ENCODE measurements around the gene MCL1.
A peak's percentile ranks its signal among the peaks of the same experiment; 100 is the strongest.

MCL1 gene

GRCh38 chr1:150558761-150559655 is 20.4 kb downstream of the MCL1 start:
- H3K4me1 ChIP-seq (ENCODE audit: control insufficient read depth, insufficient read depth, low read length), result peaks cover 18% of the 10 kb centered on the region
- H3K36me3 ChIP-seq (ENCODE audit: control insufficient read depth in 2 of 2, insufficient read depth in 1 of 2, low read length in 2 of 2), result peaks cover 0 to 6% of the 10 kb centered on the region in 2 experiments; a peak in 1 of 3 replicates
- H3K9me3 ChIP-seq (ENCODE audit: control insufficient read depth, insufficient read depth, low read depth, low read length), result no peaks in the 10 kb centered on the region
- 0 out of 2 replicates have a peak, but pooled peaks have one; percentile 20 for TF ChIP-seq REST (tag by site-specific recombination; IDR thresholded peaks at IDR 0.05)
- peak; percentile 62 for TF ChIP-seq ZIC2 (tag by site-specific recombination; IDR thresholded peaks at IDR 0.05)
- no peak for TF ChIP-seq ZNF629 (tag by site-specific recombination; IDR thresholded peaks at IDR 0.05)
- no peak for TF ChIP-seq ZNF747 (tag by site-specific recombination; IDR thresholded peaks at IDR 0.05)
- no peak for TF ChIP-seq ZNF510 (tag by site-specific recombination; IDR thresholded peaks at IDR 0.05; ENCODE audit: insufficient replicate concordance)
- peak; percentile 75 for TF ChIP-seq ZNF121 (tag by site-specific recombination; IDR thresholded peaks at IDR 0.05)
- no peak for TF ChIP-seq KLF8 (tag by site-specific recombination; IDR thresholded peaks at IDR 0.05)
- TF ChIP-seq ZNF202 (tag by site-specific recombination; IDR thresholded peaks at IDR 0.05; ENCODE audit: borderline replicate concordance), result no peak
- no peak for TF ChIP-seq SP3 (tag by site-specific recombination; IDR thresholded peaks at IDR 0.05)
- no peak overlapping the region for H3K4me3 ChIP-seq (ENCODE audit: low read depth, low read length)
- ChIA-PET POLR2A (interaction anchor here (0.6 to 8.8 kb wide), 5 partner anchors 15 to 71 kb away, joined by 3 to 272 read pairs (median 4); partner anchors contain the start of genes ENSA and MCL1), CTCF (interaction anchor here (0.6 to 5.1 kb wide), 23 partner anchors 11 to 261 kb away, joined by 3 to 135 read pairs (median 6); partner anchors contain the start of genes ADAMTSL4, ENSA, MCL1 and TARS2)
- H3K27ac ChIP-seq (ENCODE audit: extremely low read depth, low read depth, low read length), result no peak overlapping the region

GRCh38 chr1:150558303-150558704 is 21.1 kb downstream of the MCL1 start:
- ChIA-PET CTCF (interaction anchor here (0.6 to 5.1 kb wide), 7 partner anchors 10 to 255 kb away, joined by 3 to 135 read pairs (median 54); partner anchors contain the start of genes ADAMTSL4 and MCL1), POLR2A (interaction anchor here (0.6 to 8.8 kb wide), 2 partner anchors 16 to 72 kb away, joined by 3 to 272 read pairs; partner anchors contain the start of genes ENSA and MCL1)
- Histone ChIP-seq H3K9me3 (ENCODE audit: control insufficient read depth, insufficient read depth, low read depth, low read length) (no peaks in the 10 kb centered on the region), H3K4me3 (ENCODE audit: low read depth, low read length) (no peak overlapping the region), H3K4me1 (ENCODE audit: control insufficient read depth, insufficient read depth, low read length) (peaks cover 11% of the 10 kb centered on the region), H3K27ac (ENCODE audit: extremely low read depth, low read depth, low read length) (no peak overlapping the region), H3K36me3 (ENCODE audit: control insufficient read depth in 2 of 2, insufficient read depth in 1 of 2, low read length in 2 of 2) (peaks cover 0 to 6% of the 10 kb centered on the region in 2 experiments; a peak in 1 of 3 replicates)
- TF ChIP-seq ZFHX2 (tag by site-specific recombination; conservative IDR thresholded peaks at IDR 0.05) (no peak), ZBTB48 (tag by site-specific recombination; IDR thresholded peaks at IDR 0.05) (0 out of 2 replicates have a peak, but pooled peaks have one; percentile 15), ZNF600 (tag by site-specific recombination; IDR thresholded peaks at IDR 0.05) (0 out of 2 replicates have a peak, but pooled peaks have one; percentile 40)

GRCh38 chr1:150557813-150558212 is 21.6 kb downstream of the MCL1 start:
- Histone ChIP-seq H3K4me3 (ENCODE audit: low read depth, low read length) (no peak overlapping the region), H3K27ac (ENCODE audit: extremely low read depth, low read depth, low read length) (no peak overlapping the region), H3K9me3 (ENCODE audit: control insufficient read depth, insufficient read depth, low read depth, low read length) (no peaks in the 10 kb centered on the region), H3K4me1 (ENCODE audit: control insufficient read depth, insufficient read depth, low read length) (peaks cover 7% of the 10 kb centered on the region), H3K36me3 (ENCODE audit: control insufficient read depth in 2 of 2, insufficient read depth in 1 of 2, low read length in 2 of 2) (peaks cover 0 to 6% of the 10 kb centered on the region in 2 experiments; a peak in 1 of 3 replicates)
- POLR2A ChIA-PET, result interaction anchor here (8.8 kb wide), 1 partner anchor 16 kb away, joined by 272 read pairs; the partner anchor contains the start of gene MCL1
- CTCF ChIA-PET, result interaction anchor here (1.0 to 5.0 kb wide), 4 partner anchors 10 to 255 kb away, joined by 3 to 135 read pairs (median 64); partner anchors contain the start of genes ADAMTSL4 and MCL1
- TF ChIP-seq ZNF169 (tag by site-specific recombination; IDR thresholded peaks at IDR 0.05) (no peak), ZNF146 (tag by site-specific recombination; IDR thresholded peaks at IDR 0.05) (no peak), SP2 (tag by site-specific recombination; IDR thresholded peaks at IDR 0.05) (no peak), OSR2 (tag by site-specific recombination; IDR thresholded peaks at IDR 0.05) (no peak), KLF10 (tag by site-specific recombination; IDR thresholded peaks at IDR 0.05) (no peak), ZSCAN4 (tag by site-specific recombination; IDR thresholded peaks at IDR 0.05) (no peak), PRDM6 (tag by site-specific recombination; IDR thresholded peaks at IDR 0.05) (no peak), ZNF585B (tag by site-specific recombination; IDR thresholded peaks at IDR 0.05) (no peak), REPIN1 (tag by site-specific recombination; IDR thresholded peaks at IDR 0.05; ENCODE audit: low read depth) (no peak), ZXDB (tag by site-specific recombination; IDR thresholded peaks at IDR 0.05) (no peak), ZNF544 (tag by site-specific recombination; IDR thresholded peaks at IDR 0.05) (no peak), GLIS1 (tag by site-specific recombination; IDR thresholded peaks at IDR 0.05) (no peak), ZNF792 (tag by site-specific recombination; IDR thresholded peaks at IDR 0.05) (no peak)

Measured in HEK293 (cell line).